ENCODE measurements around the gene TAOK3.

DNA sequence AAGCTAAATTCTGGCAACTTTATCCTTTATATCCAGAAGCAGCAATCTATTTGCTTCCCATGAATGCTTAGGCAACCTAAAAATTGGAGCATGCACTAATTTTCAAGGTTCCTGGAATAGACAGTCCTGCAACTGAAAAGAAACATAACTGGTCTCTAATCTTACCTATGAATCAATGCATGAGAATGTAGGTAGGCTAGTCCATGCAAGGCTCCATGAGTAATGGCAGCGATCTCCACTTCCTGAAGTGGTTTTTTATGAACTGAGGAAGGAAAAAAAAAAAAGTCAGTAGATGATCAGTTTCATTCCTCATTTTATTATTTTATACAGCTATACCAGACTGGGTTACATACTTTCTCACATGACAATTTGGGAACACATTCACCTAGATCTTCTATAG, 134.8 kb downstream of the TAOK3 start:
- TF ChIP-seq EZH2 (IDR thresholded peaks at IDR 0.05) = no peak
- no peak for TF ChIP-seq POLR2AphosphoS5 (IDR thresholded peaks at IDR 0.05; ENCODE audit: borderline replicate concordance, low read depth, low read length)
